Neural cell (in vitro differentiated cells): ENCODE measurements around the gene GMEB2. TPM values are rescaled to one million over a fixed set of nuclear protein-coding genes. Genes with fewer than 3 reads are reported as not detected.

Experiments
- H2AFZ ChIP-seq: fragments of 200-600, 300-800 bp; sonication (generic), shearing (Covaris generic); 2 replicates; pipeline ENCODE4 v1.6.0; 2014; ENCODE audit warnings: low read depth, mild to moderate bottlenecking, antibody characterized with exemption, low read length, moderate library complexity
- H3F3A ChIP-seq: fragments of 200-600 bp; shearing (Covaris generic); 2 replicates; pipeline ENCODE4 v1.6.1; 2016; ENCODE audit warnings: mild to moderate bottlenecking, moderate library complexity, mixed read lengths, antibody characterized with exemption, low read length; ENCODE audit not compliant: insufficient read depth, poor library complexity, severe bottlenecking
- H3K27ac ChIP-seq: fragments of 200-600, 300-800 bp; sonication (generic), shearing (Covaris generic); 2 replicates; pipeline ENCODE4 v1.5.1; 2014; ENCODE audit warnings: mild to moderate bottlenecking, low read length, moderate library complexity
- H3K27me3 ChIP-seq: fragments of 300-800, 200-600 bp; sonication (generic), shearing (Covaris generic); 2 replicates; pipeline ENCODE4 v1.6.0; 2014; ENCODE audit warnings: mild to moderate bottlenecking, low read depth, low read length, moderate library complexity; ENCODE audit not compliant: insufficient read depth
- H3K36me3 ChIP-seq: fragments of 300-800, 200-600 bp; sonication (generic), shearing (Covaris generic); 2 replicates; pipeline ENCODE4 v1.5.1; 2014; ENCODE audit warnings: mild to moderate bottlenecking, antibody characterized with exemption, low read length, moderate library complexity; ENCODE audit not compliant: insufficient read depth
- H3K4me2 ChIP-seq: fragments of 300-800, 200-600 bp; sonication (generic), shearing (Covaris generic); 2 replicates; pipeline ENCODE4 v1.6.0; 2014; ENCODE audit warnings: mild to moderate bottlenecking, low read length
- H3K4me3 ChIP-seq: fragments of 300-800, 200-600 bp; sonication (generic), shearing (Covaris generic); 2 replicates; pipeline ENCODE4 v1.5.1; 2014; ENCODE audit warnings: mild to moderate bottlenecking, low read length, moderate library complexity
- H3K79me2 ChIP-seq: fragments of 200-600 bp; shearing (Covaris generic); replicated peaks from 2 replicates; pipeline ENCODE4 v1.6.0; 2014; ENCODE audit warnings: mild to moderate bottlenecking, low read length, moderate library complexity; ENCODE audit not compliant: insufficient read depth
- H3K9ac ChIP-seq: fragments of 300-800, 200-600 bp; sonication (generic), shearing (Covaris generic); 2 replicates; pipeline ENCODE4 v1.6.1; 2016; ENCODE audit warnings: mild to moderate bottlenecking, low read length, mixed read lengths
- H3K9me2 ChIP-seq: fragments of 200-600 bp; shearing (Covaris generic); 2 replicates; pipeline ENCODE4 v1.6.1; 2016; ENCODE audit warnings: mild to moderate bottlenecking, low read length, mixed read lengths; ENCODE audit not compliant: insufficient read depth
- H3K9me3 ChIP-seq: fragments of 200-600, 300-800 bp; sonication (generic), shearing (Covaris generic); 2 replicates; pipeline ENCODE4 v1.6.1; 2016; ENCODE audit warnings: mild to moderate bottlenecking, mixed run types, low read length, moderate library complexity, mixed read lengths
- H4K20me1 ChIP-seq: fragments of 200-600 bp; shearing (Covaris generic); 2 replicates; pipeline ENCODE4 v1.6.1; 2016; ENCODE audit warnings: mild to moderate bottlenecking, mixed run types; ENCODE audit not compliant: insufficient read depth
- CTCF ChIP-seq: fragments of 450-650 bp; IDR thresholded peaks from 2 replicates; pipeline ENCODE4 v1.5.1; 2014; ENCODE audit warnings: antibody characterized with exemption, mild to moderate bottlenecking, moderate library complexity; ENCODE audit not compliant: poor library complexity, severe bottlenecking
- EP300 ChIP-seq: fragments of 450-650 bp; conservative IDR thresholded peaks from 2 replicates; pipeline ENCODE4 v1.6.1; 2014; ENCODE audit warnings: antibody characterized with exemption, mild to moderate bottlenecking, moderate library complexity; ENCODE audit not compliant: poor library complexity, severe bottlenecking
- EZH2 ChIP-seq: fragments of 200-600, 300-800 bp; shearing (Covaris generic), sonication (generic); IDR thresholded peaks from 2 replicates; pipeline ENCODE4 v1.6.1; 2014; ENCODE audit warnings: antibody characterized with exemption, low read length, borderline replicate concordance, mild to moderate bottlenecking; ENCODE audit not compliant: insufficient read depth, poor library complexity, severe bottlenecking
- MXI1 ChIP-seq: fragments of 450-650 bp; conservative IDR thresholded peaks from 2 replicates; pipeline ENCODE4 v1.6.1; 2014; ENCODE audit warnings: antibody characterized with exemption, mild to moderate bottlenecking; ENCODE audit not compliant: poor library complexity, severe bottlenecking
- POLR2AphosphoS5 ChIP-seq: IDR thresholded peaks from 2 replicates; pipeline ENCODE4 v1.6.1; 2012
- RAD21 ChIP-seq: fragments of 450-650 bp; conservative IDR thresholded peaks from 2 replicates; pipeline ENCODE4 v1.6.1; 2014; ENCODE audit warnings: antibody characterized with exemption, mild to moderate bottlenecking, moderate library complexity
- REST ChIP-seq: IDR thresholded peaks from 2 replicates; pipeline ENCODE4 v1.6.1; 2012; ENCODE audit warnings: borderline replicate concordance
- SMC3 ChIP-seq: fragments of 450-650 bp; conservative IDR thresholded peaks from 2 replicates; pipeline ENCODE4 v1.6.1; 2014; ENCODE audit warnings: antibody characterized with exemption, mild to moderate bottlenecking, moderate library complexity; ENCODE audit not compliant: poor library complexity
- TAF1 ChIP-seq: IDR thresholded peaks from 2 replicates; pipeline ENCODE4 v1.6.1; 2012; ENCODE audit warnings: low read depth
- polyA plus RNA-seq: library from polyadenylated mRNA; depleted of rRNA; stranded (reverse); fragments of >200 nt; gene quantifications from 2 replicates; pipeline ENCODE4 v1.2.3, GENCODE V29; 2014

GMEB2 gene
- polyA plus RNA-seq, 1 donor from 2014 or later, result 13.7 TPM

- Histone ChIP-seq H3K27ac (peak overlapping the region; percentile 55), H3K79me2 (no peaks in the 10 kb centered on the region), H3K36me3 (no peaks in the 10 kb centered on the region), H3K4me2 (peak overlapping the region; percentile 78), H3K4me3 (peak overlapping the region; percentile 86), H3K9me3 (no peaks in the 10 kb centered on the region), H4K20me1 (no peaks in the 10 kb centered on the region), H3K9ac (peak overlapping the region; percentile 64), H3F3A (no peaks in the 10 kb centered on the region), H2AFZ (peak overlapping the region; percentile 32), H3K9me2 (no peaks in the 10 kb centered on the region), H3K27me3 (no peaks in the 10 kb centered on the region)
- TF ChIP-seq POLR2AphosphoS5, result no peak
- TF ChIP-seq SMC3, result no peak
- no peak for TF ChIP-seq CTCF
- TF ChIP-seq REST, result no peak
- TF ChIP-seq EZH2, result no peak
- no peak for TF ChIP-seq TAF1
- TF ChIP-seq MXI1, result no peak
- no peak for TF ChIP-seq RAD21
- no peak for TF ChIP-seq EP300
Measured at GRCh38 chr20:63658749-63659187, 31.9 kb upstream of the GMEB2 start.

GRCh38 chr20:63657937-63658748, 31.2 kb upstream of the GMEB2 start, which contains the start of gene RTEL1:
Gene RTEL1, plus strand, starts transcription at chr20:63658312. Its CDS starts 1,091 bp downstream, at chr20:63659403.
- H3K79me2 ChIP-seq, result no peaks in the 10 kb centered on the region
- no peak for TF ChIP-seq RAD21
- peak; percentile 48 for TF ChIP-seq SMC3
- peak; percentile 26 for TF ChIP-seq CTCF
- peak; percentile 95 for TF ChIP-seq MXI1
- no peak for TF ChIP-seq REST
- TF ChIP-seq TAF1, result no peak
- TF ChIP-seq POLR2AphosphoS5, result peak; percentile 63
- TF ChIP-seq EZH2, result no peak
- peak; percentile 65 for TF ChIP-seq EP300
- peak within 1 kb of the TSS; percentile 78 for H3K4me2 ChIP-seq
- no peaks in the 10 kb centered on the region for H3K9me2 ChIP-seq
- H2AFZ ChIP-seq, result peak within 1 kb of the TSS; percentile 32
- peak within 1 kb of the TSS; percentile 86 for H3K4me3 ChIP-seq
- H3K9me3 ChIP-seq, result no peaks in the 10 kb centered on the region
- no peaks in the 10 kb centered on the region for H3F3A ChIP-seq
- H3K9ac ChIP-seq, result peak within 1 kb of the TSS; percentile 64
- no peaks in the 10 kb centered on the region for H3K36me3 ChIP-seq
- H4K20me1 ChIP-seq, result no peaks in the 10 kb centered on the region
- no peaks in the 10 kb centered on the region for H3K27me3 ChIP-seq
- peak within 1 kb of the TSS; percentile 55 for H3K27ac ChIP-seq
